Esophagus muscularis mucosa (tissue), 4 donors: ENCODE results near the gene RNU6-1. TPM values are rescaled to one million over a fixed set of nuclear protein-coding genes. Genes with fewer than 3 reads are reported as not detected.
A peak's percentile ranks its signal among the peaks of the same experiment; 100 is the strongest.

ENCODE experiments used
- DNase-seq: peaks from one replicate; pipeline ENCODE4 v3.0.0-alpha.2; 2017; ENCODE audit errors: extremely low spot score
- H3K27ac ChIP-seq, 4 donors: fragments of 200-600 bp; sonication (generic); replicated peaks in 1 of 4; 1 replicate in 3 of 4; 2 replicates in 1 of 4; pipeline ENCODE4 v1.5.1; 2016 to 2019; ENCODE audit warnings: mild to moderate bottlenecking in 1 of 4
- H3K27me3 ChIP-seq, 4 donors: fragments of 200-600 bp; sonication (generic); one replicate each; pipeline versions ENCODE4 v1.5.1 to v1.6.0; 2016 to 2019
- H3K36me3 ChIP-seq, 4 donors: fragments of 200-600 bp; sonication (generic); one replicate each; pipeline ENCODE4 v1.5.1; 2016 to 2019
- H3K4me1 ChIP-seq, 4 donors: fragments of 200-600 bp; sonication (generic); one replicate each; pipeline ENCODE4 v1.5.1; 2016 to 2019
- H3K4me3 ChIP-seq, 4 donors: fragments of 200-600 bp; sonication (generic); 1 replicate in 2 of 4; 2 replicates in 2 of 4; pipeline ENCODE4 v1.5.1; 2016 to 2019; ENCODE audit warnings: mild to moderate bottlenecking in 4 of 4, moderate library complexity in 1 of 4
- H3K9me3 ChIP-seq, 4 donors: fragments of 200-600 bp; sonication (generic); 1 replicate in 3 of 4; 2 replicates in 1 of 4; pipeline ENCODE4 v1.5.1; 2016 to 2019
- EP300 ChIP-seq: sonication (generic); formaldehyde crosslinking; IDR thresholded peaks from one replicate; pipeline ENCODE4 v1.6.1; 2017; ENCODE audit warnings: antibody characterized with exemption
- POLR2A ChIP-seq: fragments of 450-650 bp; IDR thresholded peaks from one replicate; pipeline ENCODE4 v1.6.1; 2017; ENCODE audit warnings: antibody characterized with exemption, moderate library complexity, mild to moderate bottlenecking, low read depth
- POLR2AphosphoS5 ChIP-seq, 2 donors: sonication (generic); formaldehyde crosslinking; IDR thresholded peaks; one replicate each; pipeline ENCODE4 v1.6.1; 2017; ENCODE audit warnings: antibody characterized with exemption in 2 of 2
- WGBS: methylation state at CpG from one replicate; pipeline ENCODE4 v1.1.5; 2018; 5-methylcytosine and 5-hydroxymethylcytosine counted together
- intact Hi-C: fragments of 100-400 bp; cut with DNase I; formaldehyde crosslinking; loops from one replicate; pipeline ENCODE4 v1.15.1; 2023
- total RNA-seq, 4 donors: library from RNA; depleted of rRNA; stranded (reverse); fragments of >200 nt; gene quantifications; one replicate each; pipeline versions ENCODE4 v1.1.0 to v1.2.1, GENCODE V29; 2016
- TF ChIP-seq, protein P1 (sequence below), 3 experiments: fragments of 200-600 bp in 2 of 3; fragments of 450-650 bp in 1 of 3; sonication (generic) in 2 of 3; IDR thresholded peaks; one replicate each; pipeline ENCODE4 v1.5.1; 2017 to 2019; ENCODE audit warnings: antibody characterized with exemption in 3 of 3, mild to moderate bottlenecking in 2 of 3, moderate library complexity in 1 of 3

RNU6-1 gene
- total RNA-seq, 4 donors from 2014 or later, result not detected

DNA sequence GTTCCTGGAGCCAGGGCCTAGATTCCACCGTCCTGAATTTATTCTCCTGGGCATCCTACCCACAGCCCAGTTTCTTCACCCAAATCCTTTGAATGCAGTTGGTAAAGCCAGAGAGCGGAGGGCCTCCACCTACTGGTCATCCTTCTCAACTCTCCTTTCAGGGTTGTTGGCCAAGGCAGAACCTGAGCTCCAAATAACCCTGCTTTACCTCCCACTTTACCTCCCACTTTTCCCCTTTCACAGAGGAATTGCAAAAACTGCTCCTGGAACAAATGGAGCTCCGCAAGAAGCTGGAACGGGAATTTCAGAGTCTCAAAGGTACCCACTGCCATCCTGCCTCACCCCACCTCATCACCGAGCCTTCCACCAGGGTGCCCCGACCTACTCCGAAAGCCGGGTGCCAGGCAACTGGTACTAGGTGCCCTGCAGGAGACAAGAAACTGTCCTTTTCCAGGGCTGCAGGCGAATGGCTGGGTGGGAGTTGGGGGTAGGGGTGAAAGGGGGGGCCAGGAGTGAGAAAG, 7.8 kb downstream of the RNU6-1 start:
- H3K27me3 ChIP-seq, result peaks cover 21 to 92% (median 89%) of the 10 kb centered on the region in 4 donors
- no peaks in the 10 kb centered on the region for H3K9me3 ChIP-seq
- TF ChIP-seq, protein P1, sequence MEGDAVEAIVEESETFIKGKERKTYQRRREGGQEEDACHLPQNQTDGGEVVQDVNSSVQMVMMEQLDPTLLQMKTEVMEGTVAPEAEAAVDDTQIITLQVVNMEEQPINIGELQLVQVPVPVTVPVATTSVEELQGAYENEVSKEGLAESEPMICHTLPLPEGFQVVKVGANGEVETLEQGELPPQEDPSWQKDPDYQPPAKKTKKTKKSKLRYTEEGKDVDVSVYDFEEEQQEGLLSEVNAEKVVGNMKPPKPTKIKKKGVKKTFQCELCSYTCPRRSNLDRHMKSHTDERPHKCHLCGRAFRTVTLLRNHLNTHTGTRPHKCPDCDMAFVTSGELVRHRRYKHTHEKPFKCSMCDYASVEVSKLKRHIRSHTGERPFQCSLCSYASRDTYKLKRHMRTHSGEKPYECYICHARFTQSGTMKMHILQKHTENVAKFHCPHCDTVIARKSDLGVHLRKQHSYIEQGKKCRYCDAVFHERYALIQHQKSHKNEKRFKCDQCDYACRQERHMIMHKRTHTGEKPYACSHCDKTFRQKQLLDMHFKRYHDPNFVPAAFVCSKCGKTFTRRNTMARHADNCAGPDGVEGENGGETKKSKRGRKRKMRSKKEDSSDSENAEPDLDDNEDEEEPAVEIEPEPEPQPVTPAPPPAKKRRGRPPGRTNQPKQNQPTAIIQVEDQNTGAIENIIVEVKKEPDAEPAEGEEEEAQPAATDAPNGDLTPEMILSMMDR (IDR thresholded peaks at IDR 0.05), result no peak
- TF ChIP-seq POLR2AphosphoS5 (IDR thresholded peaks at IDR 0.05) (no peak), EP300 (no peak), POLR2A (no peak)
- H3K4me1 ChIP-seq, result peaks cover 67 to 75% (median 70%) of the 10 kb centered on the region in 4 donors
- no peaks in the 10 kb centered on the region for H3K36me3 ChIP-seq
- WGBS, result 43% methylated on average over 9 of the region's 9 CpGs
- intact Hi-C loops, result loop anchor here (10.0 kb wide), 2 partner anchors 287 to 887 kb away; partner anchors contain the start of gene MAP2K5
- H3K27ac ChIP-seq, result no peak overlapping the region
- no peak overlapping the region for H3K4me3 ChIP-seq
- no peak for DNase-seq

- H3K27me3 ChIP-seq, result peaks cover 21 to 99% (median 97%) of the 10 kb centered on the region in 4 donors
- no peak overlapping the region for H3K4me3 ChIP-seq
- no peaks in the 10 kb centered on the region for H3K36me3 ChIP-seq
- no peak overlapping the region for H3K27ac ChIP-seq
- no peak for DNase-seq
- no peak for TF ChIP-seq POLR2AphosphoS5 (IDR thresholded peaks at IDR 0.05)
- TF ChIP-seq POLR2A, result no peak
- TF ChIP-seq EP300, result no peak
- TF ChIP-seq, protein P1 (IDR thresholded peaks at IDR 0.05), result no peak
- intact Hi-C loops, result loop anchor here (10.0 kb wide), 2 partner anchors 287 to 887 kb away; partner anchors contain the start of gene MAP2K5
- peaks cover 71 to 81% (median 78%) of the 10 kb centered on the region in 4 donors for H3K4me1 ChIP-seq
- H3K9me3 ChIP-seq, result no peaks in the 10 kb centered on the region
These were observed 8.5 kb downstream of the RNU6-1 start for GRCh38 chr15:67831363-67831762.

DNA sequence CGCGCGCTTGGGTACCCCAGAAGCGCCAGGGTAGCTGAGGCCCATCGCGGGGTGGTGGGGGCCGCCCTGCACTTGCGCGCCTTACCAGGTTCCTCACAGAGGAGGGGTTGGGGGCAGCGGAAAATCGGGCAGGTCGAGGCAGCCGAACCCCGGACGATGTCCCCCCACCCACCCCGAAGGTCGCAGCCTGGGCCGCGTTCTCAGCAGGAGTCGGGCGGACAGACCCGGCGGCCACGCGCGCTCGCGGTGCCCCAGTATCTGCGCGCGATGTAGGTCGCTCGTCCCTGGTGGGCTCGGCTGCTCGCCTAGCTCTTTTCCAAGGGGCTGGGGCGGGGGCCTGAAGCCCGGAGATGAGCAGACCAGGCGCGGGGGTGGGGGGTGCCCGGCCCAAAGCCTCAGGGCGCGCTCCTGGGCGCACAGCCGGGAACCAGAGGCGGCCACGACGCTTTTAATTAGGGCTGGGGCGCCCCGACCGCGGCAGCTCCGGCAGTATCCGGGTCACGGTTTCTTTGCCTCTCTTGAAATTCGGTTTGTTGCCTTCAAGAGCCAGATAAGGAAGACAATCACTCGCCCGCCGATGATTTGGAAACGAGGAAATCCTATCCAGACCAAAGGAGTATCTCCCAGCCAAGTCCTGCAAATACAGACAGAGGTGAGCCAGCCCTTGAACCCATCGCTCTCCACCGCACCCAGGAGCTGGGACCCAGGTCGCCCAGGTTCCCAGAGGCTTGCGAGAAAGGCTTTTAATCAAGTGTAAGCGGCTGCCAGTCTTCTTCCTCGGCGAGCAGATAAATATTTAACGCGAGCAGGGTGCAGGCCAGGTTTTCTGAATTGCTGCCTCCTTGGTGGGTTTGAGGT, 10.0 kb downstream of the RNU6-1 start:
- Histone ChIP-seq H3K27ac (no peak overlapping the region), H3K4me3 (no peak overlapping the region), H3K27me3 (peaks cover 21 to 100% (median 98%) of the 10 kb centered on the region in 4 donors), H3K9me3 (no peaks in the 10 kb centered on the region), H3K36me3 (no peaks in the 10 kb centered on the region), H3K4me1 (peaks cover 72 to 81% (median 78%) of the 10 kb centered on the region in 4 donors)
- 42% methylated on average over 16 of the region's 68 CpGs for WGBS
- TF ChIP-seq EP300 (no peak), POLR2A (no peak), POLR2AphosphoS5 (IDR thresholded peaks at IDR 0.05) (no peak)
- TF ChIP-seq, protein P1 (IDR thresholded peaks at IDR 0.05), result no peak
- intact Hi-C loops, result loop anchor here (10.0 kb wide), 2 partner anchors 285 to 885 kb away; partner anchors contain the start of gene MAP2K5
- no peak for DNase-seq

- intact Hi-C loops, result no loop called here
- Histone ChIP-seq H3K9me3 (no peaks in the 10 kb centered on the region), H3K4me3 (peak overlapping the region in 2 of 4 donors; percentile 26 to 35), H3K27ac (no peak overlapping the region), H3K36me3 (no peaks in the 10 kb centered on the region), H3K27me3 (peaks cover 21 to 100% (median 98%) of the 10 kb centered on the region in 4 donors), H3K4me1 (peaks cover 64 to 80% (median 78%) of the 10 kb centered on the region in 4 donors)
- 16% methylated on average over 36 of the region's 54 CpGs for WGBS
- TF ChIP-seq EP300, result no peak
- no peak for TF ChIP-seq POLR2A
- DNase-seq, result no peak
These were observed 10.7 kb downstream of the RNU6-1 start for GRCh38 chr15:67828969-67829646.
